K562 (cell line): Measurements from ENCODE around the gene MYL3.

Experiments used
- EHMT2 ChIP-seq: fragments of 450-650 bp; IDR thresholded peaks from 2 replicates; pipeline ENCODE4 v1.6.1; 2018; ENCODE audit warnings: antibody characterized with exemption
- EP300 ChIP-seq: IDR thresholded peaks from 2 replicates; pipeline ENCODE4 v1.6.1; 2012; ENCODE audit warnings: low read length, improper control_type of control experiment
- HDAC6 ChIP-seq: IDR thresholded peaks from 2 replicates; pipeline ENCODE4 v1.6.1; 2012; ENCODE audit warnings: low read depth, mild to moderate bottlenecking, control low read depth, inconsistent platforms, low read length, moderate library complexity
- JUND ChIP-seq, 2 experiments: IDR thresholded peaks; 2 replicates in 1 of 2; 3 replicates in 1 of 2; pipeline ENCODE4 v1.6.1; 2011; ENCODE audit warnings: borderline replicate concordance in 2 of 2, low read depth in 2 of 2, low read length in 2 of 2, improper control_type of control experiment in 1 of 2, missing biosample characterization in 1 of 2, missing genetic modification characterization in 1 of 2, missing genetic modification reagents in 1 of 2
- NFRKB ChIP-seq: fragments of 450-650 bp; IDR thresholded peaks from 2 replicates; pipeline ENCODE4 v1.6.1; 2016; ENCODE audit warnings: low read depth
- NUFIP1 ChIP-seq: fragments of 450-650 bp; IDR thresholded peaks from 2 replicates; pipeline ENCODE4 v1.6.1; 2018; ENCODE audit not compliant: partially characterized antibody
- POLR2A ChIP-seq: fragments of 450-650 bp; conservative IDR thresholded peaks from 2 replicates; pipeline ENCODE4 v1.6.1; 2016
- RBBP5 ChIP-seq: fragments of 200-600 bp; sonication (generic); IDR thresholded peaks from 2 replicates; pipeline ENCODE4 v1.6.1; 2012; ENCODE audit warnings: borderline replicate concordance, mild to moderate bottlenecking, low read length, control low read depth, inconsistent platforms; ENCODE audit not compliant: insufficient read depth, poor library complexity, severe bottlenecking
- SPI1 ChIP-seq: IDR thresholded peaks from 2 replicates; pipeline ENCODE4 v1.6.1; 2011; ENCODE audit warnings: low read depth, low read length, control low read depth, borderline replicate concordance
- ZNF785 ChIP-seq: fragments of 250-450 bp; sonication (Bioruptor Pico); IDR thresholded peaks from 2 replicates; pipeline ENCODE4 v1.4.0; 2020; ENCODE audit warnings: mild to moderate bottlenecking
- TF ChIP-seq, protein P1 (sequence below): sonication (generic); formaldehyde crosslinking; IDR thresholded peaks from 2 replicates; pipeline ENCODE4 v1.8.0; 2022; ENCODE audit warnings: mild to moderate bottlenecking, missing genetic modification reagents, borderline replicate concordance
- TF ChIP-seq, protein P2 (sequence below), 3 experiments: IDR thresholded peaks in 2 of 3; conservative IDR thresholded peaks in 1 of 3; 2 replicates each; pipeline ENCODE4 v1.5.1; 2011 to 2012; ENCODE audit warnings: low read length in 3 of 3, mild to moderate bottlenecking in 3 of 3, control low read depth in 2 of 3, improper control_type of control experiment in 1 of 3, inconsistent platforms in 1 of 3, low read depth in 1 of 3, mixed read lengths in 1 of 3, moderate library complexity in 1 of 3; ENCODE audit not compliant: insufficient read depth in 2 of 3
- TF ChIP-seq, protein P3 (sequence below): fragments of 150-350 bp; conservative IDR thresholded peaks from 2 replicates; pipeline ENCODE4 v1.6.1; 2014; ENCODE audit warnings: low read length
- TF ChIP-seq, protein P4 (sequence below): sonication (generic); formaldehyde crosslinking; IDR thresholded peaks from 2 replicates; pipeline ENCODE4 v1.9.0; 2022; ENCODE audit warnings: mild to moderate bottlenecking, missing genetic modification reagents

DNA sequence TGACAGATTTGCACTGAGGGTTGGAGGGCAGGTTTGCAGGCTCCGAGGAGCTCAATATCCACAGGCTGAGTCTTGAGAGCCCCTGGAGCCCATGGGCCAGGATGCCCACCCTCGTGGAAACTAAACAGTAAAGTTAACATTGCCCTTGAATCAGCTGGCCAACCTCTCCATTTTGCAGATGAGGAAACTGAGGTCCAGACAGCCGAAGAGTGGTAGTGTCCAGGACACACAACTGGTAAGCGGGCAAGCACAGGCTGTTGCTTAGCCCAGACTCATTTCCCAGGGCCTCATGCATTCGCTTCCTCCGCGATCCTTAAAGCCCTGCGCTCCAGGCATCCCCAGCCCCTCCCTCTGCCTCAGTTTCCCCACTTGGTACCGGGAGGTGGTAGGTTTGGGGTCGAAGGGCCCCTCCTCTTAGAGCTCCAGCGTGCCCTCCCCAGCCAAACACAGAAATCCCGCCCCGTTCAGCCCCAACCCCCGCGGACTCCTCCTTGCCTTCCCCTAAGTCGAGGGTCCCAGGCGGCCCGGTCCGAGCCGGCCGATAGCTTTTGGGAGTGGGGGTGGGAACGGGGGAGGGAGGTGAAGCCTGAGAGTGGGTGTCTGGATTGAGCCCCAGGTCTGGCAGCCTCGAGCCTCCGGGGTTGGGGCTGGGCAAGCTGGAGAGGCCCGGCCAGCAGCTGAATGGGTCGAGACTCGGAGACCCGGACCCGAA, 17.8 kb upstream of the MYL3 start:
- TF ChIP-seq RBBP5 (no peak), JUND (IDR thresholded peaks at IDR 0.05; ENCODE audit: borderline replicate concordance, low read depth, low read length) (no peak), JUND (tag; IDR thresholded peaks at IDR 0.05; ENCODE audit: borderline replicate concordance, low read depth, low read length) (no peak), NFRKB (no peak), ZNF785 (CRISPR knock-in tag) (no peak), HDAC6 (no peak), EHMT2 (no peak), NUFIP1 (no peak), POLR2A (no peak), SPI1 (no peak), EP300 (no peak)
- TF ChIP-seq, protein P1, sequence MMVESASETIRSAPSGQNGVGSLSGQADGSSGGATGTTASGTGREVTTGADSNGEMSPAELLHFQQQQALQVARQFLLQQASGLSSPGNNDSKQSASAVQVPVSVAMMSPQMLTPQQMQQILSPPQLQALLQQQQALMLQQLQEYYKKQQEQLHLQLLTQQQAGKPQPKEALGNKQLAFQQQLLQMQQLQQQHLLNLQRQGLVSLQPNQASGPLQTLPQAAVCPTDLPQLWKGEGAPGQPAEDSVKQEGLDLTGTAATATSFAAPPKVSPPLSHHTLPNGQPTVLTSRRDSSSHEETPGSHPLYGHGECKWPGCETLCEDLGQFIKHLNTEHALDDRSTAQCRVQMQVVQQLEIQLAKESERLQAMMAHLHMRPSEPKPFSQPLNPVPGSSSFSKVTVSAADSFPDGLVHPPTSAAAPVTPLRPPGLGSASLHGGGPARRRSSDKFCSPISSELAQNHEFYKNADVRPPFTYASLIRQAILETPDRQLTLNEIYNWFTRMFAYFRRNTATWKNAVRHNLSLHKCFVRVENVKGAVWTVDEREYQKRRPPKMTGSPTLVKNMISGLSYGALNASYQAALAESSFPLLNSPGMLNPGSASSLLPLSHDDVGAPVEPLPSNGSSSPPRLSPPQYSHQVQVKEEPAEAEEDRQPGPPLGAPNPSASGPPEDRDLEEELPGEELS (CRISPR knock-in tag) = no peak
- TF ChIP-seq, protein P2, sequence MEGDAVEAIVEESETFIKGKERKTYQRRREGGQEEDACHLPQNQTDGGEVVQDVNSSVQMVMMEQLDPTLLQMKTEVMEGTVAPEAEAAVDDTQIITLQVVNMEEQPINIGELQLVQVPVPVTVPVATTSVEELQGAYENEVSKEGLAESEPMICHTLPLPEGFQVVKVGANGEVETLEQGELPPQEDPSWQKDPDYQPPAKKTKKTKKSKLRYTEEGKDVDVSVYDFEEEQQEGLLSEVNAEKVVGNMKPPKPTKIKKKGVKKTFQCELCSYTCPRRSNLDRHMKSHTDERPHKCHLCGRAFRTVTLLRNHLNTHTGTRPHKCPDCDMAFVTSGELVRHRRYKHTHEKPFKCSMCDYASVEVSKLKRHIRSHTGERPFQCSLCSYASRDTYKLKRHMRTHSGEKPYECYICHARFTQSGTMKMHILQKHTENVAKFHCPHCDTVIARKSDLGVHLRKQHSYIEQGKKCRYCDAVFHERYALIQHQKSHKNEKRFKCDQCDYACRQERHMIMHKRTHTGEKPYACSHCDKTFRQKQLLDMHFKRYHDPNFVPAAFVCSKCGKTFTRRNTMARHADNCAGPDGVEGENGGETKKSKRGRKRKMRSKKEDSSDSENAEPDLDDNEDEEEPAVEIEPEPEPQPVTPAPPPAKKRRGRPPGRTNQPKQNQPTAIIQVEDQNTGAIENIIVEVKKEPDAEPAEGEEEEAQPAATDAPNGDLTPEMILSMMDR (IDR thresholded peaks at IDR 0.05 in 2 of 3, conservative IDR thresholded peaks at IDR 0.05 in 1 of 3; ENCODE audit: insufficient read depth in 2 of 3, low read depth in 1 of 3, low read length in 3 of 3) = no peak
- TF ChIP-seq, protein P3, sequence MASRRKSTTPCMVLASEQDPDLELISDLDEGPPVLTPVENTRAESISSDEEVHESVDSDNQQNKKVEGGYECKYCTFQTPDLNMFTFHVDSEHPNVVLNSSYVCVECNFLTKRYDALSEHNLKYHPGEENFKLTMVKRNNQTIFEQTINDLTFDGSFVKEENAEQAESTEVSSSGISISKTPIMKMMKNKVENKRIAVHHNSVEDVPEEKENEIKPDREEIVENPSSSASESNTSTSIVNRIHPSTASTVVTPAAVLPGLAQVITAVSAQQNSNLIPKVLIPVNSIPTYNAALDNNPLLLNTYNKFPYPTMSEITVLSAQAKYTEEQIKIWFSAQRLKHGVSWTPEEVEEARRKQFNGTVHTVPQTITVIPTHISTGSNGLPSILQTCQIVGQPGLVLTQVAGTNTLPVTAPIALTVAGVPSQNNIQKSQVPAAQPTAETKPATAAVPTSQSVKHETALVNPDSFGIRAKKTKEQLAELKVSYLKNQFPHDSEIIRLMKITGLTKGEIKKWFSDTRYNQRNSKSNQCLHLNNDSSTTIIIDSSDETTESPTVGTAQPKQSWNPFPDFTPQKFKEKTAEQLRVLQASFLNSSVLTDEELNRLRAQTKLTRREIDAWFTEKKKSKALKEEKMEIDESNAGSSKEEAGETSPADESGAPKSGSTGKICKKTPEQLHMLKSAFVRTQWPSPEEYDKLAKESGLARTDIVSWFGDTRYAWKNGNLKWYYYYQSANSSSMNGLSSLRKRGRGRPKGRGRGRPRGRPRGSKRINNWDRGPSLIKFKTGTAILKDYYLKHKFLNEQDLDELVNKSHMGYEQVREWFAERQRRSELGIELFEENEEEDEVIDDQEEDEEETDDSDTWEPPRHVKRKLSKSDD = no peak
- TF ChIP-seq, protein P4, sequence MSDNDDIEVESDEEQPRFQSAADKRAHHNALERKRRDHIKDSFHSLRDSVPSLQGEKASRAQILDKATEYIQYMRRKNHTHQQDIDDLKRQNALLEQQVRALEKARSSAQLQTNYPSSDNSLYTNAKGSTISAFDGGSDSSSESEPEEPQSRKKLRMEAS (CRISPR knock-in tag) = no peak
